Memory B cell (primary cell): ENCODE measurements around the gene ZNF468.
A peak's percentile ranks its signal among the peaks of the same experiment; 100 is the strongest.
"Not testable (repeated sequence)": the region's sequence is repeated elsewhere in the genome, so short reads cannot be mapped to it uniquely, and the experiment has no call there.

Experiments used
- ATAC-seq: fragments of 150-1000 bp; cut with Tn5 transposase; 2 replicates; pipeline ENCODE4 v1.10.0; 2021; ENCODE audit warnings: low read depth, mild to moderate bottlenecking, moderate library complexity
- DNase-seq, 2 donors: peaks; one replicate each; pipeline ENCODE4 v3.0.0; 2022; ENCODE audit warnings: low spot score in 2 of 2
- H3K27ac Mint-ChIP-seq: one replicate; pipeline ENCODE4 v1.8.0; 2022; ENCODE audit warnings: mild to moderate bottlenecking, moderate library complexity, mixed read lengths
- H3K27me3 Mint-ChIP-seq: one replicate; pipeline ENCODE4 v1.8.0; 2022; ENCODE audit warnings: mixed read lengths
- H3K36me3 Mint-ChIP-seq: one replicate; pipeline ENCODE4 v1.8.0; 2022; ENCODE audit warnings: mild to moderate bottlenecking, mixed read lengths
- H3K4me1 Mint-ChIP-seq: one replicate; pipeline ENCODE4 v1.8.0; 2022; ENCODE audit warnings: mixed read lengths
- H3K4me3 Mint-ChIP-seq: one replicate; pipeline ENCODE4 v1.8.0; 2022; ENCODE audit warnings: mild to moderate bottlenecking, moderate library complexity, mixed read lengths
- H3K9me3 Mint-ChIP-seq: one replicate; pipeline ENCODE4 v1.8.0; 2022; ENCODE audit warnings: mixed read lengths

Gene ZNF468

GRCh38 chr19:52868031-52868430, 10.6 kb upstream of the ZNF468 start:
- H3K27me3 Mint-ChIP-seq, ATAC-seq, H3K36me3 Mint-ChIP-seq, H3K4me1 Mint-ChIP-seq, DNase-seq, H3K9me3 Mint-ChIP-seq, H3K4me3 Mint-ChIP-seq, H3K27ac Mint-ChIP-seq: not testable (repeated sequence)

GRCh38 chr19:52856540-52857377, 660 bp downstream of the ZNF468 start:
- not testable (repeated sequence) for H3K4me1 Mint-ChIP-seq

GRCh38 chr19:52847352-52847751, 10.1 kb downstream of the ZNF468 start:
- H3K4me3 Mint-ChIP-seq, H3K9me3 Mint-ChIP-seq: not testable (repeated sequence)

More at GRCh38 chr19:52856540-52857377, 660 bp downstream of the ZNF468 start:
- H3K9me3 Mint-ChIP-seq, H3K27me3 Mint-ChIP-seq, DNase-seq: not testable (repeated sequence)
- Mint-ChIP-seq H3K36me3 (peaks cover 16% of the 10 kb centered on the region), H3K4me3 (peak overlapping the region; percentile 97), H3K27ac (peak overlapping the region; percentile 86)
- ATAC-seq, result peak; percentile 14

GRCh38 chr19:52840825-52841465, 16.5 kb downstream of the ZNF468 start:
- Mint-ChIP-seq H3K9me3 (peaks cover 27% of the 10 kb centered on the region), H3K36me3 (peaks cover 76% of the 10 kb centered on the region)
- not testable (repeated sequence) for H3K4me3 Mint-ChIP-seq

More at GRCh38 chr19:52847352-52847751, 10.1 kb downstream of the ZNF468 start:
- DNase-seq, H3K27me3 Mint-ChIP-seq, H3K27ac Mint-ChIP-seq, H3K4me1 Mint-ChIP-seq, ATAC-seq: not testable (repeated sequence)
- H3K36me3 Mint-ChIP-seq, result peaks cover 78% of the 10 kb centered on the region

GRCh38 chr19:52834289-52834688, 23.1 kb downstream of the ZNF468 start:
- not testable (repeated sequence) for ATAC-seq, H3K27me3 Mint-ChIP-seq, H3K27ac Mint-ChIP-seq, H3K4me3 Mint-ChIP-seq, H3K4me1 Mint-ChIP-seq, DNase-seq
- peaks cover 19% of the 10 kb centered on the region for H3K9me3 Mint-ChIP-seq
- H3K36me3 Mint-ChIP-seq, result peaks cover 29% of the 10 kb centered on the region

More at GRCh38 chr19:52840825-52841465, 16.5 kb downstream of the ZNF468 start:
- H3K27me3 Mint-ChIP-seq, ATAC-seq, H3K4me1 Mint-ChIP-seq, DNase-seq, H3K27ac Mint-ChIP-seq: not testable (repeated sequence)

GRCh38 chr19:52833541-52833940, 23.9 kb downstream of the ZNF468 start:
- DNase-seq, ATAC-seq, H3K27me3 Mint-ChIP-seq, H3K27ac Mint-ChIP-seq, H3K4me1 Mint-ChIP-seq, H3K4me3 Mint-ChIP-seq: not testable (repeated sequence)
- peaks cover 24% of the 10 kb centered on the region for H3K36me3 Mint-ChIP-seq
- peaks cover 19% of the 10 kb centered on the region for H3K9me3 Mint-ChIP-seq

- ATAC-seq, DNase-seq, H3K4me1 Mint-ChIP-seq, H3K27me3 Mint-ChIP-seq, H3K4me3 Mint-ChIP-seq, H3K27ac Mint-ChIP-seq, H3K9me3 Mint-ChIP-seq: not testable (repeated sequence)
- peaks cover 10% of the 10 kb centered on the region for H3K36me3 Mint-ChIP-seq
Observed at GRCh38 chr19:52829866-52830265, 27.6 kb downstream of the ZNF468 start.

- Mint-ChIP-seq H3K27me3 (no peaks in the 10 kb centered on the region), H3K4me3 (no peak overlapping the region), H3K9me3 (peaks cover 2% of the 10 kb centered on the region), H3K27ac (no peak overlapping the region), H3K36me3 (peaks cover 6% of the 10 kb centered on the region), H3K4me1 (peaks cover 3% of the 10 kb centered on the region)
- no peak for DNase-seq
- no peak for ATAC-seq
Observed at GRCh38 chr19:52825765-52826164, 31.7 kb downstream of the ZNF468 start.

- no peak overlapping the region for H3K4me3 Mint-ChIP-seq
- H3K27me3 Mint-ChIP-seq, result no peaks in the 10 kb centered on the region
- H3K9me3 Mint-ChIP-seq, result peaks cover 2% of the 10 kb centered on the region
- DNase-seq, result no peak
- no peak for ATAC-seq
- no peak overlapping the region for H3K27ac Mint-ChIP-seq
- peaks cover 12% of the 10 kb centered on the region for H3K4me1 Mint-ChIP-seq
- H3K36me3 Mint-ChIP-seq, result peaks cover 7% of the 10 kb centered on the region
Observed at GRCh38 chr19:52823676-52824075, 33.7 kb downstream of the ZNF468 start.

GRCh38 chr19:52821204-52821960, 36.0 kb downstream of the ZNF468 start, which contains the start of gene ZNF28:
Gene ZNF28, minus strand, starts transcription at chr19:52821633. Its CDS starts 3,675 bp downstream, at chr19:52817958.
- Mint-ChIP-seq H3K36me3 (peaks cover 19% of the 10 kb centered on the region), H3K27ac (peak within 1 kb of the TSS; percentile 81), H3K4me1 (peaks cover 16% of the 10 kb centered on the region), H3K4me3 (peak within 1 kb of the TSS; percentile 88)
- peak; percentile 99 for ATAC-seq
- not testable (repeated sequence) for H3K9me3 Mint-ChIP-seq, H3K27me3 Mint-ChIP-seq
- peak; percentile 35 to 38 for DNase-seq

- H3K27ac Mint-ChIP-seq, result peak overlapping the region; percentile 81
- H3K27me3 Mint-ChIP-seq, H3K9me3 Mint-ChIP-seq: not testable (repeated sequence)
- DNase-seq (peak; percentile 13 to 18), ATAC-seq (peak; percentile 21)
- peaks cover 21% of the 10 kb centered on the region for H3K36me3 Mint-ChIP-seq
- peaks cover 16% of the 10 kb centered on the region for H3K4me1 Mint-ChIP-seq
- peak overlapping the region; percentile 88 for H3K4me3 Mint-ChIP-seq
Observed at GRCh38 chr19:52820472-52821203, 36.8 kb downstream of the ZNF468 start.

- DNase-seq (no peak), ATAC-seq (no peak)
- H3K27me3 Mint-ChIP-seq, result no peaks in the 10 kb centered on the region
- no peaks in the 10 kb centered on the region for H3K4me1 Mint-ChIP-seq
- peaks cover 47% of the 10 kb centered on the region for H3K36me3 Mint-ChIP-seq
- no peak overlapping the region for H3K4me3 Mint-ChIP-seq
- peaks cover 5% of the 10 kb centered on the region for H3K9me3 Mint-ChIP-seq
- H3K27ac Mint-ChIP-seq, result no peak overlapping the region
Observed at GRCh38 chr19:52809801-52810200, 47.6 kb downstream of the ZNF468 start.

GRCh38 chr19:52799950-52800640, 57.3 kb downstream of the ZNF468 start:
- not testable (repeated sequence) for ATAC-seq, DNase-seq, H3K4me1 Mint-ChIP-seq, H3K27me3 Mint-ChIP-seq, H3K4me3 Mint-ChIP-seq, H3K27ac Mint-ChIP-seq
- Mint-ChIP-seq H3K9me3 (peaks cover 19% of the 10 kb centered on the region), H3K36me3 (peaks cover 72% of the 10 kb centered on the region)
